GM12874 (cell line): Measurements from ENCODE around the gene FAM20B.
A peak's percentile ranks its signal among the peaks of the same experiment; 100 is the strongest.

Source experiments
- TF ChIP-seq, protein P1 (sequence below): IDR thresholded peaks from 2 replicates; pipeline ENCODE4 v1.5.1; 2011; ENCODE audit warnings: low read depth, mild to moderate bottlenecking, control low read depth, low read length, moderate library complexity; ENCODE audit not compliant: insufficient read depth

The FAM20B gene

DNA sequence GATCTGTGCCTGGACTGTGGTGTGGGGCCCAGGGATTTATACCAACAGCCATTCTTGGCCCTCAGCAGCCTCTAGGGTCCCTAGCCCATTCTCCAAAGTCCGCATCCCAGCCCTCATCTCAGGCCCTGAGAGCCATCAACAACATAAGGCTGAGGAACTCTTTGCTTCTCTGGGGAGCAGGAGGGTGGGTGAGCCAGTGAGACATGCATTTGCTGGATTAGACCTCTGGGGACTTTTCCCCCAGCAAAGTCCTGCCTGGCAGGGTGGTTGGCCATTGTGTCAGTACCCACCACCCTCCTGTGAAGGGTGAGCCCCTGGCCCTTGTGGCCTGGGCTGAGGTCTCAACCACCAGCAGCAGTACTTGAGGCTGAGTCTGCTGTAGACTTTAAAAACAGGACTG, 24.2 kb upstream of the FAM20B start:
- TF ChIP-seq, protein P1, sequence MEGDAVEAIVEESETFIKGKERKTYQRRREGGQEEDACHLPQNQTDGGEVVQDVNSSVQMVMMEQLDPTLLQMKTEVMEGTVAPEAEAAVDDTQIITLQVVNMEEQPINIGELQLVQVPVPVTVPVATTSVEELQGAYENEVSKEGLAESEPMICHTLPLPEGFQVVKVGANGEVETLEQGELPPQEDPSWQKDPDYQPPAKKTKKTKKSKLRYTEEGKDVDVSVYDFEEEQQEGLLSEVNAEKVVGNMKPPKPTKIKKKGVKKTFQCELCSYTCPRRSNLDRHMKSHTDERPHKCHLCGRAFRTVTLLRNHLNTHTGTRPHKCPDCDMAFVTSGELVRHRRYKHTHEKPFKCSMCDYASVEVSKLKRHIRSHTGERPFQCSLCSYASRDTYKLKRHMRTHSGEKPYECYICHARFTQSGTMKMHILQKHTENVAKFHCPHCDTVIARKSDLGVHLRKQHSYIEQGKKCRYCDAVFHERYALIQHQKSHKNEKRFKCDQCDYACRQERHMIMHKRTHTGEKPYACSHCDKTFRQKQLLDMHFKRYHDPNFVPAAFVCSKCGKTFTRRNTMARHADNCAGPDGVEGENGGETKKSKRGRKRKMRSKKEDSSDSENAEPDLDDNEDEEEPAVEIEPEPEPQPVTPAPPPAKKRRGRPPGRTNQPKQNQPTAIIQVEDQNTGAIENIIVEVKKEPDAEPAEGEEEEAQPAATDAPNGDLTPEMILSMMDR, result no peak

DNA sequence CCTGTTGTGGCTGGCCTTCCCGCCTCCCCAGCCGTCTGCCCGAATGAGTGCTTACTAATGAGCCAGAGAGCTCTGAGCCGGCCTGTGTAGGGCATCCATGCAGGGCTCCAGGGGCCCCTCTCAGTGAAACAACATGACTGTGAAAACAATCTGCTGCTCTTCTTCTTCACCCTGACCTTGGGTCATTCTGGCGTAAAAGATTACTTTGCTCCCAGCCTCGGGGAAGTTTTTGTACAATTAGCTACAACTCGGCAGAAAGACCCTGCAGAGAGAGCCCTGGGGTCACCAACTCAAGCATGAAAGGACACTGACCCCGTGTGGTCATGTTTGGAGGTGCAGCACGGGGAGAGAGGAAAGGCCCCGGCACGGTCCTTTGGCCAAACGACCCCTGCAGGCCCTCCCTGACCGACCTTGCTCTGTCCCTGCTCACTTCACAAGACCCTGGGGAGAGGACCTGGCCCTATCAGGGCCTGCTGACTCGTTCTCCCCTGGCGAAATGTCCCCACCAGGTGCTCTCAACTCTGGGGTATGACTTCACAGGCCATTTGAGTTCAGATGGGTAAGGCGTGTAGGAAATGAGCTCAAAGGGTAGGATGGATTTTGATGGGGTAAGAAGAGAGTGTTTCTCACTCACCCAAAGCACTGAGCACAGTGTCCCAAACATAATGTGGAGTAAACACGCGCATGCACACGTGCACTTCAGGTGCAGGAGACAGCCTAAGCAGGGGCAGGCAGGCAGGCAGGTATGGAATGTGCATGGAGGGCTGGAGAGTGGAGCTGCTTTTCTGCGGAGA, 22.9 kb upstream of the FAM20B start:
- TF ChIP-seq, protein P1, result peak; percentile 94

DNA sequence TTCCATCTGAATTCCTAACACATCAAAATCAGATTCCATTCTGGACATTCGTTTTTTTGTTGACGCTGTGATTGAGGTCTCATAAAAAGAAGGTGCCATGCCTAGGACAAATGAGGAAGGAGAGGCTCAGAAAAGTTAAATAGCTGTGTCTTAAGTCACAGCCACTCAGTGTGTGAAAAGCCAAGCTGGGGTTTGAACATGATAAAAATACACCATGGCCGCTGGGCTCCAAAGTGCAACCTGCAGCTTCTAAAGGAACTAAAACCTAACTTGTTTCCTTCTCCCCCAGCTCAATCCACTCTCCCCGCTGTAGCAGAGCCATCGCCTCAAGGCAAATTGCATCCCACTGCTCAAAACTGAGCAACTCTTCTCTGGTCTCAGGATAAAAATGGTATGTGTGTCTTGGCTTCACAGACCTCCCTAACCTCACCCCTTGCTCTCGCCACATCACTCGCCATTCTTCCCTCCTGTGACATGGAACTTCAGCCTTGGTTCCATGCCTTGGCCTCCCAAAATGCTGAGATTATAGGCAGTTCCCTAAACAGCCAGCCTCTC, 22.1 kb upstream of the FAM20B start:
- TF ChIP-seq, protein P1, result no peak

DNA sequence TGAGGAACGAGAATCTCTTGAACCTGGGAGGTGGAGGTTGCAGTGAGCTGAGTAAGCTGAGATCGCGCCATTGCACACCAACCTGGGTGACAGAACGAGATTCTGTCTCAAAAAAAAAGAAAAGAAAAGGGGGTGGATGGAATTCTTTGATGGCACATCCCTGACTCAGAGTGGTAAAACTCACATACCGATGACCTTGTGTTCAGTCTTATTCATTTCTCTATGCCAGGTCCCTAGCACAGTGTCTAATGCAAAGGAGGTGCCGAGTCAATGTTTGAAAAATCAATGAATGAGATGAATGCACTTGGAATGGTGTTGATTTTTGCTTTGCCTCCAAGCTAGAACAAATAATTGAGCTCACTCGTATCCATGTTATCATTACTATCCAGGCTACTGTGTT, 18.5 kb upstream of the FAM20B start:
- TF ChIP-seq, protein P1, result no peak

DNA sequence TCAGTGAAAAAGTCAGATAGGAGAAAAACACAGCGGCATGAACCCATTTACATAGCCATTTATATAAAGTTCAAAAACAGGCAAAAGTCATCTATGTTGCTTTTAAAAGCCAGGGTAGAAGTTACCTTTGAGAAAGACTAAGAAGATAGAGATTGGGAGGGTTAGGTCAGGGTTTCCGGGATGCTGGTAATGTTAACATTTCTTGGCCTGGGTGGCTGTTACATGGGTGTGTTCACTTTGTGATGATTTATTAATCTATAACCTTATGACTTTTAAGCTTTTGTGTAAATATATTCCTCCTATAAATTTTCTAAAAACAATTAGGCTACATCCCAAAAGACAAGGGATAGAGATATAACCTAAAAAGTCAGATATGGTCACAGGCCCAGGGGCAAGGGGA, 15.0 kb upstream of the FAM20B start:
- TF ChIP-seq, protein P1, result no peak

DNA sequence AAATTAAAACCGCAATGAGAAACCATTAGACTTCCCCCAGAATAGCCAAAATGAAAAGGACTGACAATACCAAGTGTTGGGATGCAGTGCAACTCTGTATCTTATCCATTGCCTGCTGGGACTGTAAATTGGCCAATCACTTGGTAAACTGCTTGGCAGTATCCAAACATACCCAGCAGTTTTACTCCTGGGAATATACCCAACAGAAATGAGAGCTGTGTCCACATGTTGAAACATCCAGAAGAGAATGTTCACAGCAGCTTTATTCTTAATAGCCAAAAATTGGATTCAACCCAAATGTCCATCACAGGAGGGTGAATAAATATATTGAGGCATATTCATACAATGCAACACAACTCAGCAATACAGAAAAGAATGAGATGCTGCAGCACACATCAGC, 13.7 kb upstream of the FAM20B start:
- TF ChIP-seq, protein P1, result no peak

DNA sequence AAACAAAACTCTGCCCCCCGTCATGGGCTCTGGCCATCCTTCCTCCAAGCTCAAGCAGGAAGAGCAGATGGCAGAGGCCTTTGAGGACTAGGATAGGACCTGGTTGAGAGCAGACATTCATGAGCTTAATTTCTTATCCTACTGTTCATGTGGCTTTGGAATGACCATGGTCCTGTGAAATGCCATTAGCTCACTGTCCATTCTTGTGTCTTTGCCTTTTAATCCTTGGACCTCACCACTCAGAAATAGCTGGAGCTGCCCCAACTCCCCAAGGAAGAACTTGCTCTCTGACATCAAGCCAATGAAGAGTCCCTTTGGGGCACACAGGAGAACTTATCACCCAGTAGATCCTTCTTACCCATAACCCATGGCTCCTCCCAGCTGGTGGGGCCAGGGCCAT, 11.6 kb upstream of the FAM20B start:
- TF ChIP-seq, protein P1, result no peak
